Glomerular visceral epithelial cell (primary cell): ENCODE data around the gene COL10A1.
A peak's percentile ranks its signal among the peaks of the same experiment; 100 is the strongest.

Experiments used
- DNase-seq: peaks from one replicate; pipeline ENCODE4 v3.0.0-alpha.2; 2016; ENCODE audit errors: extremely low spot score

The COL10A1 gene

GRCh38 chr6:116126032-116126431 is at the start of gene COL10A1:
COL10A1 (minus strand) TSS chr6:116126132; CDS start chr6:116125492, 640 bp downstream.
- DNase-seq: no peak

GRCh38 chr6:116175344-116175743 is 49.4 kb upstream of the COL10A1 start:
- no peak for DNase-seq

- no peak for DNase-seq
Measured at GRCh38 chr6:116173928-116174327, 48.0 kb upstream of the COL10A1 start.

- DNase-seq: no peak
Measured at GRCh38 chr6:116170358-116171057, 44.6 kb upstream of the COL10A1 start.

- DNase-seq: no peak
Measured at GRCh38 chr6:116169880-116170279, 43.9 kb upstream of the COL10A1 start.

GRCh38 chr6:116168148-116168547 is 42.2 kb upstream of the COL10A1 start:
- no peak for DNase-seq

GRCh38 chr6:116166369-116166768 is 40.4 kb upstream of the COL10A1 start:
- DNase-seq: no peak

- no peak for DNase-seq
Measured at GRCh38 chr6:116165596-116165995, 39.7 kb upstream of the COL10A1 start.

GRCh38 chr6:116159782-116160524 is 34.0 kb upstream of the COL10A1 start:
- DNase-seq: no peak

GRCh38 chr6:116158641-116159040 is 32.7 kb upstream of the COL10A1 start:
- DNase-seq: no peak

GRCh38 chr6:116157391-116157790 is 31.5 kb upstream of the COL10A1 start:
- no peak for DNase-seq

GRCh38 chr6:116156405-116157326 is 30.7 kb upstream of the COL10A1 start:
- DNase-seq: no peak

- no peak for DNase-seq
Measured at GRCh38 chr6:116154887-116155286, 29.0 kb upstream of the COL10A1 start.

GRCh38 chr6:116152620-116153019 is 26.7 kb upstream of the COL10A1 start:
- DNase-seq: no peak

GRCh38 chr6:116145803-116146675 is 20.1 kb upstream of the COL10A1 start:
- DNase-seq: no peak

- DNase-seq: peak; percentile 74
Measured at GRCh38 chr6:116144605-116145004, 18.7 kb upstream of the COL10A1 start.

GRCh38 chr6:116139917-116140316 is 14.0 kb upstream of the COL10A1 start:
- DNase-seq: no peak

GRCh38 chr6:116136933-116137340 is 11.0 kb upstream of the COL10A1 start:
- no peak for DNase-seq

GRCh38 chr6:116136373-116136772 is 10.4 kb upstream of the COL10A1 start:
- no peak for DNase-seq

GRCh38 chr6:116133453-116133852 is 7.5 kb upstream of the COL10A1 start:
- no peak for DNase-seq
